Measurements from ENCODE around the gene DNAJA2. TPM values are rescaled to one million over a fixed set of nuclear protein-coding genes. Genes with fewer than 3 reads are reported as not detected.

The DNAJA2 gene
- polyA plus RNA-seq (85.8 and 99.5 TPM in 2 replicates), polyA minus RNA-seq (119 and 126 TPM in 2 replicates)

DNA sequence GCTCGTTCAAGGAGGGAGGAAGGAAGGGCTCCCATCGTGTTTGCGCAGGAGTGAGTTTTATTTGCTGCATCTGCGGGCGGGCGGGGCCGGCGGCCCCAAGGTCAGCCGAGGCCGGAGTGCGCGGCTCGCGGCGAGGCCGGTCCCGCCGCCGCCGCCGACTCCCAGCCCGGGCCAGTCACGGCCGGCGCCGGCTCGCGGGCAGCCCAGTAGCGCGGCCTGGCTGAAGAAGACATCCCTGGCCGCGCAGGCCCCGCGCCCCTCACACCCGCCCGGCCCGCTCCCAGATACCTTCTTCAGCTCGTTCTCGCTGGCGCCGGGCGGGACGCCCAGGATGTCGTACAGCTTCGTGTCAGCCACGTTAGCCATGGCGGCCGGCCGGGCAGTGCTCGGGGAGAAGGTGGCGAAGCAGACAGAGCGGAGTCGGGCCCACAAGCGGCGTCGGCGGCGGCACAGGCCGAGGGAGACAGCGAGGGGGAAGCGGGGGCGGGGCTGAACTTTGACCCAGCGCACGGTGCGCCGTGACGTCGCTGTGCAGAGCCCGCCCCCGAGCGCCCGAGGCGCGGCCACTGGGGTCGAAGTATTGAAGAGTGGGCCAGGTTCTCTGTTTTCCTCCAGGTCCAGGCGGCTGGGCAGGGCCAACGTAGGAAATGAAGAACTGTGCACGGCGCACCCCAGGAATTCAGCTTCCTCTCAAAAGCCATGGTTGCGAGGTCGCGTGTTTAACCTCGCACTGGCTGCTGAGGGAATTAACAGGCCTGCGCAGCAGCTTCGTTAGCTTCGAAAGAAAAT is at the start of gene DNAJA2:
Gene DNAJA2 (minus strand): TSS at position 468 of the 789 bp plus-strand sequence. CDS start 102 bp downstream, at position 366.
- peaks cover 39% of the 10 kb centered on the region for H3K79me2 ChIP-seq (replicated peaks; ENCODE audit: insufficient read depth, low read length)
- H3K4me3 ChIP-seq (ENCODE audit: low read length): peak within 1 kb of the TSS; percentile 92
- peak; percentile 77 for TF ChIP-seq MXI1 (conservative IDR thresholded peaks at IDR 0.05; ENCODE audit: poor library complexity, severe bottlenecking)
- peak; percentile 83 for TF ChIP-seq TAF1 (IDR thresholded peaks at IDR 0.05; ENCODE audit: low read depth)
- no peak for TF ChIP-seq EZH2 (IDR thresholded peaks at IDR 0.05; ENCODE audit: borderline replicate concordance, insufficient read depth, low read length, poor library complexity, severe bottlenecking)
- TF ChIP-seq, protein P1, sequence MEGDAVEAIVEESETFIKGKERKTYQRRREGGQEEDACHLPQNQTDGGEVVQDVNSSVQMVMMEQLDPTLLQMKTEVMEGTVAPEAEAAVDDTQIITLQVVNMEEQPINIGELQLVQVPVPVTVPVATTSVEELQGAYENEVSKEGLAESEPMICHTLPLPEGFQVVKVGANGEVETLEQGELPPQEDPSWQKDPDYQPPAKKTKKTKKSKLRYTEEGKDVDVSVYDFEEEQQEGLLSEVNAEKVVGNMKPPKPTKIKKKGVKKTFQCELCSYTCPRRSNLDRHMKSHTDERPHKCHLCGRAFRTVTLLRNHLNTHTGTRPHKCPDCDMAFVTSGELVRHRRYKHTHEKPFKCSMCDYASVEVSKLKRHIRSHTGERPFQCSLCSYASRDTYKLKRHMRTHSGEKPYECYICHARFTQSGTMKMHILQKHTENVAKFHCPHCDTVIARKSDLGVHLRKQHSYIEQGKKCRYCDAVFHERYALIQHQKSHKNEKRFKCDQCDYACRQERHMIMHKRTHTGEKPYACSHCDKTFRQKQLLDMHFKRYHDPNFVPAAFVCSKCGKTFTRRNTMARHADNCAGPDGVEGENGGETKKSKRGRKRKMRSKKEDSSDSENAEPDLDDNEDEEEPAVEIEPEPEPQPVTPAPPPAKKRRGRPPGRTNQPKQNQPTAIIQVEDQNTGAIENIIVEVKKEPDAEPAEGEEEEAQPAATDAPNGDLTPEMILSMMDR (IDR thresholded peaks at IDR 0.05; ENCODE audit: poor library complexity, severe bottlenecking): peak; percentile 29
- TF ChIP-seq SMC3 (conservative IDR thresholded peaks at IDR 0.05; ENCODE audit: poor library complexity): no peak
- TF ChIP-seq, protein P2, sequence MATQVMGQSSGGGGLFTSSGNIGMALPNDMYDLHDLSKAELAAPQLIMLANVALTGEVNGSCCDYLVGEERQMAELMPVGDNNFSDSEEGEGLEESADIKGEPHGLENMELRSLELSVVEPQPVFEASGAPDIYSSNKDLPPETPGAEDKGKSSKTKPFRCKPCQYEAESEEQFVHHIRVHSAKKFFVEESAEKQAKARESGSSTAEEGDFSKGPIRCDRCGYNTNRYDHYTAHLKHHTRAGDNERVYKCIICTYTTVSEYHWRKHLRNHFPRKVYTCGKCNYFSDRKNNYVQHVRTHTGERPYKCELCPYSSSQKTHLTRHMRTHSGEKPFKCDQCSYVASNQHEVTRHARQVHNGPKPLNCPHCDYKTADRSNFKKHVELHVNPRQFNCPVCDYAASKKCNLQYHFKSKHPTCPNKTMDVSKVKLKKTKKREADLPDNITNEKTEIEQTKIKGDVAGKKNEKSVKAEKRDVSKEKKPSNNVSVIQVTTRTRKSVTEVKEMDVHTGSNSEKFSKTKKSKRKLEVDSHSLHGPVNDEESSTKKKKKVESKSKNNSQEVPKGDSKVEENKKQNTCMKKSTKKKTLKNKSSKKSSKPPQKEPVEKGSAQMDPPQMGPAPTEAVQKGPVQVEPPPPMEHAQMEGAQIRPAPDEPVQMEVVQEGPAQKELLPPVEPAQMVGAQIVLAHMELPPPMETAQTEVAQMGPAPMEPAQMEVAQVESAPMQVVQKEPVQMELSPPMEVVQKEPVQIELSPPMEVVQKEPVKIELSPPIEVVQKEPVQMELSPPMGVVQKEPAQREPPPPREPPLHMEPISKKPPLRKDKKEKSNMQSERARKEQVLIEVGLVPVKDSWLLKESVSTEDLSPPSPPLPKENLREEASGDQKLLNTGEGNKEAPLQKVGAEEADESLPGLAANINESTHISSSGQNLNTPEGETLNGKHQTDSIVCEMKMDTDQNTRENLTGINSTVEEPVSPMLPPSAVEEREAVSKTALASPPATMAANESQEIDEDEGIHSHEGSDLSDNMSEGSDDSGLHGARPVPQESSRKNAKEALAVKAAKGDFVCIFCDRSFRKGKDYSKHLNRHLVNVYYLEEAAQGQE (IDR thresholded peaks at IDR 0.05; ENCODE audit: borderline replicate concordance): peak; percentile 89
- peak; percentile 23 for TF ChIP-seq RAD21 (conservative IDR thresholded peaks at IDR 0.05)
- no peak for TF ChIP-seq EP300 (conservative IDR thresholded peaks at IDR 0.05; ENCODE audit: poor library complexity, severe bottlenecking)
- TF ChIP-seq POLR2AphosphoS5 (IDR thresholded peaks at IDR 0.05): peak; percentile 97
- H3K27ac ChIP-seq (ENCODE audit: low read length): peak within 1 kb of the TSS; percentile 97
- H3K9ac ChIP-seq (ENCODE audit: low read length): peak within 1 kb of the TSS; percentile 93
- H2AFZ ChIP-seq (ENCODE audit: low read depth, low read length): peak within 1 kb of the TSS; percentile 89
- no peaks in the 10 kb centered on the region for H3K27me3 ChIP-seq (ENCODE audit: insufficient read depth, low read depth, low read length)
- peak within 1 kb of the TSS; percentile 99 for H3K4me2 ChIP-seq (ENCODE audit: low read length)
- peaks cover 4% of the 10 kb centered on the region for H3K36me3 ChIP-seq (ENCODE audit: insufficient read depth, low read length)
- no peaks in the 10 kb centered on the region for H3K9me2 ChIP-seq (ENCODE audit: insufficient read depth, low read length)
- no peaks in the 10 kb centered on the region for H3F3A ChIP-seq (ENCODE audit: insufficient read depth, low read length, poor library complexity, severe bottlenecking)
- no peaks in the 10 kb centered on the region for H3K9me3 ChIP-seq (ENCODE audit: low read length)
- no peaks in the 10 kb centered on the region for H4K20me1 ChIP-seq (ENCODE audit: insufficient read depth)

DNA sequence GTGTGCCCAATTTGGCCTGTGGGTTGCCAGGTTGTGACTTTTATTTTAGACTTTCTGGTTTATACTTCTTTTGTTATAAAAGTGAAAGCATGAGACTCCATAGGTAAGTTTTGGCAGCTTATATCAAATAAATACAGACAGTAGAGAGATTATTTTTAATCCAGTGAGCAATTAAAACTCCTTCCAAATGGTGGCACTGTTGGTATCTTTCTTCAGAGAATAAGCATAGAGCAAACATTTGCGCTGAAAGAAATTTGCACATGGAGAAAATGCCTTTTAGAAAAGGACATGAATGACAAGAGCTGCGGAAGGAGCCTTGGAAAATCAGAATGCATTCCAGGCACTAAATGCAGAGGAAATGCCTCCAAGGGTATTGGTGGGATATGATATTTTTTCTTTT is 46.1 kb upstream of the DNAJA2 start:
- Histone ChIP-seq H3K9ac (ENCODE audit: low read length) (no peak overlapping the region), H3K9me3 (ENCODE audit: low read length) (no peaks in the 10 kb centered on the region), H3K27me3 (ENCODE audit: insufficient read depth, low read depth, low read length) (no peaks in the 10 kb centered on the region), H3F3A (ENCODE audit: insufficient read depth, low read length, poor library complexity, severe bottlenecking) (no peaks in the 10 kb centered on the region), H2AFZ (ENCODE audit: low read depth, low read length) (no peak overlapping the region), H3K27ac (ENCODE audit: low read length) (no peak overlapping the region), H4K20me1 (ENCODE audit: insufficient read depth) (no peaks in the 10 kb centered on the region), H3K9me2 (ENCODE audit: insufficient read depth, low read length) (no peaks in the 10 kb centered on the region), H3K36me3 (ENCODE audit: insufficient read depth, low read length) (no peaks in the 10 kb centered on the region), H3K4me2 (ENCODE audit: low read length) (no peak overlapping the region), H3K4me3 (ENCODE audit: low read length) (no peak overlapping the region), H3K79me2 (replicated peaks; ENCODE audit: insufficient read depth, low read length) (no peaks in the 10 kb centered on the region)
- TF ChIP-seq, protein P2 (IDR thresholded peaks at IDR 0.05; ENCODE audit: borderline replicate concordance): no peak
- TF ChIP-seq EP300 (conservative IDR thresholded peaks at IDR 0.05; ENCODE audit: poor library complexity, severe bottlenecking) (no peak), SMC3 (conservative IDR thresholded peaks at IDR 0.05; ENCODE audit: poor library complexity) (no peak), MXI1 (conservative IDR thresholded peaks at IDR 0.05; ENCODE audit: poor library complexity, severe bottlenecking) (no peak), EZH2 (IDR thresholded peaks at IDR 0.05; ENCODE audit: borderline replicate concordance, insufficient read depth, low read length, poor library complexity, severe bottlenecking) (no peak), POLR2AphosphoS5 (IDR thresholded peaks at IDR 0.05) (no peak), TAF1 (IDR thresholded peaks at IDR 0.05; ENCODE audit: low read depth) (no peak), RAD21 (conservative IDR thresholded peaks at IDR 0.05) (peak; percentile 31)
- TF ChIP-seq, protein P1 (IDR thresholded peaks at IDR 0.05; ENCODE audit: poor library complexity, severe bottlenecking): peak; percentile 41
